Stimulated activated CD8-positive, alpha-beta memory T cell treated with anti-CD3 and anti-CD28 coated beads, Interleukin-12 subunit alpha, Interleukin-12 subunit beta, amount 100 ng/mL, for 1 hour (primary cell): ENCODE measurements around the gene IFI30.

Experiments used
- DNase-seq: peaks from one replicate; pipeline ENCODE4 v3.0.0-alpha.2; 2020; ENCODE audit warnings: low read depth

Gene IFI30

DNA sequence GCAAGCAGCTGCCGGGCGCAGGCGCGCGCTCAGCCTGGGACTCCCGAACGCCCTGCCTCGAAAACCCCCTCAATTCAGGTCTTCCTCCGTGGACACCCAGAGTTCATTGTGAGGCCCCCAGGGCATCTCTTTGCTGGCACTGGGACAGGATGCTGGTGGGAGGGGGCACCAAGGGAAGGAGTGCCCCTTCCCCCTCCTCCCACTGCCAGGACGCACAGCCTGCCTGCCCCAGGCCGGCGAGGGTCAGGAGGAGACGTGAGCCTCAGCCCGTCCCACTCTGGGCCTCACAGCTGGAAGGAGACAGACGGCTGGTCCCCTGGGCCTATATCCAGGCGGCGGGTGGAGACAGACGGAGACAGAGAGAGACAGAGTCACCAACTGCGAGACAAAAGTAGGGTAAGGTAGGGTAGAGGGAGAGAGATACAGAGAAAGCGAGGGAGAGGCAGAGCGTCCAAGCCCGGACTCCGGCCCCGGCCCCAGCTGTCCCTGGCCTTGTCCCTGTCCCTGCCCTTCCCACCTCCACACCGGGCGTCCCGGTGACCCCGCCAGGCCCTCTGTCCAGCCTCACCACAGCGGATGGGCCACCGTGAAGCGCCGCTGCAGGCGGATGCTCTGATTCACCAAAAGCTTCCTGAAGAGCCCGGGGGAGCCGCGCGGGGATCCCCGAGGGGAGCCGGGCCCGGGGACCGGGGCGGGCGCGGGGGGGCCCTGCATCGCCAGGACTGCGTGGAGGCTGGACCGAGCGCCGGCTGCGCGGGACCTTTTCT lies 52.3 kb downstream of the IFI30 start, which contains the start of gene PDE4C:
Gene PDE4C (minus strand): TSS at position 737 of the 767 bp plus-strand sequence. CDS start 23 bp downstream, at position 714.
- no peak for DNase-seq

DNA sequence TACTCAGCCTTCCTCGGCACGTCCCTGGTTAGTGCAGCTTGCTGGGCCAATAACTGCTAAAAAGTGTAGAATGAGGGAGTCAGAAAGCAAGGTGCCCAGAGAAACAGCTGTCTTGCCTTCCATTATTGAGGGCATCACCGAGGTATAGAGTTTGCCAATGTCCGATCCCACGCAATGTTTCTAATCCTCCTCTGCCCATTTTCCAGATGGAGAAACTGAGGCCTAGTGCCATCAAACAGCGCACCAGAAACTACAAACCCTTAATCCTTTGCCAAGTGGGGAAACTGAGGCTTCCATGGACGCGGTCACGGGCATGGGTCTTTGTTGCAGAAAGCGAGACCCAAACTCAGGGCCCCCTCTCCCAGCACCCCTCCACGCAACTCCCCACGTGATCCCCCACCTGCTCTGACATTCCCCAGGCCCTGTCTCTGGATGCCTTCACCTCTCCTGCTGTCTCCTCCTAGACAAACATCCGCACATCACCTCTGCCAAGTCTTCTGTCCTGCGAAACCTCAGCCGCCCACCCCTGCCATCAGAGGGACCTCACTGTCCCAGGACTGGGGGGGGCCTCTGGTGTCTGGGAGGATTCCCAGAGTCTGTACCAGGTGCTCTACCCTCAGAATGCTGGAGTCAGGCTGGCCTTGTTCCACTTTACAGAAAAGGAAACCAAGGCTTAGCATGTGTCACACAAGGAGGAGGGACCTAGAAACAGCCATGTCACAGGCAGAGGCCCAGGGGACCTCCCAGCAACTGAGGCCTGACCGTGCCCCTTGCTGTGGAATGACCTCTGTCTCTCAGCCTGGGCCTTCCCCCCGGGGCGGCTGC lies 53.6 kb downstream of the IFI30 start:
- DNase-seq = no peak
